Pons (tissue), 1 donor: ENCODE results near the gene IGSF11.
"Not testable (repeated sequence)": the region's sequence is repeated elsewhere in the genome, so short reads cannot be mapped to it uniquely, and the experiment has no call there.

Source experiments
- DNase-seq: peaks from one replicate; pipeline ENCODE4 v3.0.0-alpha.2; 2016; ENCODE audit warnings: low spot score

IGSF11 gene, protein sequence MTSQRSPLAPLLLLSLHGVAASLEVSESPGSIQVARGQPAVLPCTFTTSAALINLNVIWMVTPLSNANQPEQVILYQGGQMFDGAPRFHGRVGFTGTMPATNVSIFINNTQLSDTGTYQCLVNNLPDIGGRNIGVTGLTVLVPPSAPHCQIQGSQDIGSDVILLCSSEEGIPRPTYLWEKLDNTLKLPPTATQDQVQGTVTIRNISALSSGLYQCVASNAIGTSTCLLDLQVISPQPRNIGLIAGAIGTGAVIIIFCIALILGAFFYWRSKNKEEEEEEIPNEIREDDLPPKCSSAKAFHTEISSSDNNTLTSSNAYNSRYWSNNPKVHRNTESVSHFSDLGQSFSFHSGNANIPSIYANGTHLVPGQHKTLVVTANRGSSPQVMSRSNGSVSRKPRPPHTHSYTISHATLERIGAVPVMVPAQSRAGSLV

DNA sequence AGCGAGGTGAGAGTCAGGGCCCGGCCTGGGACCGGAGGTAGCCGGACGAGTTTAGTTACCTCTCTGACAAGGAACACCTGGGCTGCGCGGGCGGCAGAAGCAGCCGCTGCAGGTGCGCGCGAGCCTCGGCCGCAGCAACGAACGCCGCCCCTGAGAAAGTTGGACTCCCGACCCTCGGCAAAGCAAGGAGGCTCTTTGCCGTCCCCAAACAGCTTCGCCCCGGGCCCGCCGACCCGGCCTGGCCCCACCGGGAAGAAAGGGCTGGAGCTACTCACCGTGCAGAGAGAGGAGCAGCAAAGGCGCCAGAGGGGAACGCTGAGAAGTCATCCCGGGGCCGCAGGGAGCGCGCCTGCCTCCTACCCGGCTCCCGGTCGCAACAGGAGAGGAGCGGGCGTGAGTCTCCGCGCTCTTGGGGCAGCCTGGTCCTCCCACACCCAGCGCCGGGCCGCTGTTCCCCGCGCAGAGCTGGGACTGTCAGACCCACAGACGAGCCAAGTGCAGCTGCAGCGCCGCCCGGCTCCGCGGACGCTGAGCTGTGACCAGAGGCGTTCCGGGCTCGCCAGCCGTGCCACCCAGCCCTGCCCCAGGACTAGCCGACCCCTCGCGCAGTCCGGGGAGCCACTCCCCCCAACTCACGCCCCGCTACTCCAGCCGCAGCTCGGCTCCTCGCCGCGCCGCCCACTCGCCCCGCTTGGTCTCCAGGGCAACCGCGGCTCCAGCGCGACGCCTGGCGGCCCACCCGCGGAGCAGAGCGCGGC is at the start of gene IGSF11:
TSS of gene IGSF11 (minus strand) at position 591 of the 758 bp plus-strand sequence. CDS start at position 327, 264 bp downstream.
- DNase-seq = peak; percentile 85

DNA sequence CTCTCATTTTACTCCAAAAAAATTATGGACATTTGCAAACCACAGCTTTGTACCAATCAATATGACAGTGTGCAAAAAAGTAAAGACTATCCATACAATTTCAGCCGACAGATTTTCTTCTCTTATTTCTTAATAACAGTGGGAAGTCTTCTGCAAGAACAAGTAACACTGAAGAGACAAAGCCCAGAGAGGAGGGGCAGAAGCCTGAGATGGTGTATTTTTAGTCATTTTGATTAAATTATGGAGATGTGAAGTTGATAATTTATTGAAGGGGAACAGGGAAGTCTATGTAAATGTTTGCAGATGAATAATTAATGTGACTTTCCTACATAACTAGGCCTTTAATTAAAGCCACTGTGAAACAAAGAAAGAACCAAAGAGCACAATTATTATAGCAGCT is 45.7 kb upstream of the IGSF11 start:
- DNase-seq = no peak

DNA sequence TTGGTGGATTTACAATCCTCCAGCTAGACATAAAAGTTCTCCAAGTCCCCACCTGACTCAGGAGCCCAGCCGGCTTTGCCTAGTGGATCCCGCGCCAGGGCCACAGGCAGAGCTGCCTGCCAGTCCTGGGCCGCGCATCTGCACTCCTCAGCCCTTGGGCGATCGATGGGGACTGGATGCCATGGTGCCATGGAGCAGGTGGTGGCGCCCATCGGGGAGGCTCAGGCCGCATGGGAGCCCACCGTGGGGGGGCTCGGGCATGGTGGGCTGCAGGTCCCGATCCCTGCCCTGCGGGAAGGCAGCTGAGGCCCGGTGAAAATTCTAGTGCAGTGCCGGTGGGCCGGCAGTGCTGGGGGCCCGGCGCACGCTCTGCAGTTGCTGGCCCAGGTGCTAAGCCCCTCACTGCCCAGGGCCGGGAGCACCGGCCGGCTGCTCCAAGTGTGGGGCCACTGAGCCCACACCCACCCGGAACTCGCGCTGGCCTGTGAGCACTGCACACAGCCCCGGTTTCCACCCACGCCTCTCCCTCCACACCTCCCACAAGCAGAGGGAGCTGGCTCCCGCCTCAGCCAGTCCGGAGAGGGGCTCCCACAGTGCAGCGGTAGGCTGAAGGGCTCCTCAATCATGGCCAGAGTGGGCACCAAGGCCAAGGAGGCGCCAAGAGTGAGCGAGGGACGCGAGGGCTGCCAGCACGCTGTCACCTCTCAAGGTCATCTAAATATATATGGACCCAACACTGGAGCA is 38.8 kb upstream of the IGSF11 start:
- no peak for DNase-seq

DNA sequence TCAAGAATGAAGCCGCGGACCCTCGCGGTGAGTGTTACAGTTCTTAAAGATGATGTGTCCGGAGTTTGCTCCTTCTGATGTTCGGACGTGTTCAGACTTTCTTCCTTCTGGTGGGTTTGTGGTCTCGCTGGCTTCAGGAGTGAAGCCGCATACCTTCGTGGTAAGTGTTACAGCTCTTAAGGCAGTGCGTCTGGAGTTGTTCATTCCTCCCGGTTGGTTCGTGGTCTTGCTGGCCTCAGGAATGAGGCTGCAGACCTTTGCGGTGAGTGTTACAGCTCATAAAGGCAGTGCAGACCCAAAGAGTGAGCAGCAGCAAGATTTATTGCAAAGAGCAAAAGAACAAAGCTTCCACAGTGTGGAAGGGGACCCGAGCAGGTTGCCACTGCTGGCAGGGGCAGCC is 37.8 kb upstream of the IGSF11 start:
- not testable (repeated sequence) for DNase-seq

DNA sequence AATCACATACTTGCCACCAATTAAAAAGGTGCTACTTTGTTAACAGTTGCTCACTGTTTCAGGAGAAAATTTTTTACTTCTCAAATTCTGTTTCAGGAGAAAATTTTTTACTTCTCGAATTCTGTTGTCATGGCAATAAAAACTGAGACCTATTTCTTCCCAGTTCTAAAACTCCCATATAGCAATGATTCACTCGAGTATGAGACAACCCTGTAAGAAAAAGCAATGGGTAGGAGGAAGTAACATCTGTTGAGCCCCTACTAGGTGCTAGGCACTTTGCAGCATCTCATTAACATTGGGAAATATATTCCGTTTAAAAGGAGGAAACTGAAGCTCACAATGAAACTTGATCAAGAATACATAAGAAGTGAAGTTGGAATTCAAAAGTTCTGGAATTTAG is 35.1 kb upstream of the IGSF11 start:
- no peak for DNase-seq

DNA sequence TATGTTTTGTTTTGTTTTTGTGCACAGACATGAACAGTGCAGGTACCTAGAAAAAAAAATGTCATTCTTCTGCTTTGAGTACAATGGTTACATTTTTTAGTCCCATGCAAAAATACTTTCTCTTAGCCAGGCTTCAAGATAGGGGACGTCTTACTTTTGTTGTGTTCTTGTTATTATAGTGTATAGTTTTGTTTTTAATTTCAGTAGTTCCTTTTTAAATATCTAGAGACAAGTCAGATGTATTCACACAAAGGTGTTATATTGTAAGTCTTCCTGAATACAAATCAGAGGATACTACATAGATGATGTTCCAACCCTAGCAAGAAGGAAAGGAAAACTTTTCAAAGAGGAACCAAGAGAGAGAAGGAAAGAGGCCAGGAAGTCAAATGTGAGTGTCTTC is 28.8 kb upstream of the IGSF11 start:
- no peak for DNase-seq

DNA sequence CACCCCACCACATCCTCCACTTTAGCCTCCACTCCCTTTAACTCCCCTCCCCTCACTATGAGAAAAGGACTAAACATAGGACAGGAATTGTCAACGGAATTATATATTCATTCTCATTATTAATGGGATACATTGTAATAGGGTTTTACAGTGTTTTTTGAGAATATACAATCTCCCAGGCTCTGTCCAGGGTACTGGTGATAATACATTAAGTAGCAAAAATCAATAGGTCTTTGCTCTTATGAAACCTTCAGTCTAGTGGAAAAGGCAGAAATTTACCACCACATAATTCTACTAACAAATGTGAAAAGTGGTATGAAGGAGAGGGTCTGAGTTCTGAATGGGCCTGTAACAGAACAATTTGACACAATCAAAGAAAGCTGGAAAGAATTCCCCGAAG is 28.2 kb upstream of the IGSF11 start:
- DNase-seq = no peak

DNA sequence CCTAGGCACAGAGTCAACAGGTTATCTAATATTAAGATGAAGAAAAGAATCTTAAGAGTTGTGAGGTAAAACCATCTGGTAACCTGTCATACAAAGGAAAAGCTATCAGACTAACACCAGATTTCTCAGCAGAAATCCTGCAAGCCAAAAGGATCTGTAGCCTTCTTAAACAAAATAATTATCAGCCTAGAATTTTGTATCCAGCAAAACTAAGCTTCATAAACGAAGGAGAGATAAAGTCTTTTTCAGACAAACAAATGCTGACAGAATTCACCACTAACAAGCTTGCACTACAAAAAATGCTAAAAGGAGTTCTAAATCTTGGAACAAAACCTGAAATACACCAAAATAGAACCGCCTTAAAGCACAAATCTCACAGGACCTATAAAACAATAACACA is 9.9 kb upstream of the IGSF11 start:
- no peak for DNase-seq

DNA sequence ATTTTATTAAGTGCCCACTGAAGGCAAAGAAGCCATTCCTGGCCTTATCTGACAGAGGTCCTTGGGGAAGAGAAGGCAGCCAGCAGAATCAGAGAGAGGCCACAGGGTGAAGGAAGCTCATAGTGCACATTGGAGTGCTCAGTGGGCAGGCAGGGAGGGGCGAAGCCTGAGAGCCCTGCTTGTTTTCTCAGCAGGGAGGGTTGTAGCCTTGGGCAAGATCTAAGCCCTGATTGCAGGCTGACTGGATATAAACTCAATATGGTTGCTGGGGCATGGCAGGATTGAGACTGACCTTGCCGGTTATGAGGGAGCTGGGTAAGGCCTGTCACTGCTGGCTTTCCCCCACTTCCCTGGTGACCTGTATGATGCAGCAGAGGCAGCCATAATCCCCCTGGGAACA is 7.5 kb upstream of the IGSF11 start:
- DNase-seq = no peak

DNA sequence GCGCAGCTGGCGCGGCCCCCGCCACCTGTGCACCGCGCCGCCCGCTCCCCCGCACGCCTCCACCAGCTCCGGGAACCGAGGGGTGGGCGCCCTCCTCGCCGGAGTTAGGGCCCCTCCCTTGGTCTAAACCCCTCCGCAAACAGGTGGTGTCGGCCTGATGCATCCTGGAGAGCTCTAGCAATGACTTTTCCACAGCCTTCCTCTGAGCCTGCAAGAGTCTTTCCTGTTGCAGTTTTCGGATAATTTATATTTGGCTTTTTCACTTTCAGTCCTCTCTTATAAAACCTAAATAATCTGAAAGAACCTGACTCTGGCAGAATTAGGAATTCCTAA is 334 bp upstream of the IGSF11 start:
- no peak for DNase-seq

DNA sequence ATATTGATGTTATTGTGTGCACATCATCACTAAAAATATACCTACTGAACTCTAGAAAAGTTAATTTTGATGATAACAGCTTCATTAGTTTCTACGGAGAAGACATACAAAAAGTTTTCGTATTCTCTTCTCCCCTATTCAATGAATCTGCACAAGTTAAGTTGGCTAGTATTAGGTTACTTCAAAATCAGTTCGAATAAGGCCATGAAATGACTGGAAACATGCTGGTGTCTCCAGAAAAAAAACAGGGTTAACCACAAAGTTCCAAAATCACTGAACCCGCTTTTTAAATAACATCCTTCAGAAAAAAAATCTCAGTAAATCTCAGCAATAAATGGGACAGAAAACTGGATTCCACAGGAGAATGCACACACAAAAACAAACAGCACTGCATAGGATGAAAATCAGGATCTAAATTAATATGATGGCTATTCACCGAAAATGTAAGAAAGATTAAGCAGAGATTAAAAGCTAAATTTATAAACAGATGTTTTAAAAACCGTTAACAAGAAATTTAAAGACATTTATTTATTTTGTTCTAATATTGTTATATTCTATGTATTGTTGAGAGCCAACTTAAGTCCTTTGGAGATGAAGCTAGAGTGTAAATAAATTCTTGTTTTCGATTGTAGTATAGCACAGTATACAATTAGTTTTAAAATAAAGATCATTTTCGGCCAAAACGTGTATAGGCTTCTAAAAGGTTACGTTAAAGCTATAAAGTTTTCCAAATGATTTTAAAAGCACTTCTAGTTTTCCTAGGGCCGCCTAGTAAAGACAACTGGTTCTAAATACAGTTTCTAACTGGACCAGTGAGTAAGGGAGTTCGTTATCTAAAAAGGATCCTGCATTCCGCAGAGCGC is 1.0 kb downstream of the IGSF11 start:
- DNase-seq = peak; percentile 55

DNA sequence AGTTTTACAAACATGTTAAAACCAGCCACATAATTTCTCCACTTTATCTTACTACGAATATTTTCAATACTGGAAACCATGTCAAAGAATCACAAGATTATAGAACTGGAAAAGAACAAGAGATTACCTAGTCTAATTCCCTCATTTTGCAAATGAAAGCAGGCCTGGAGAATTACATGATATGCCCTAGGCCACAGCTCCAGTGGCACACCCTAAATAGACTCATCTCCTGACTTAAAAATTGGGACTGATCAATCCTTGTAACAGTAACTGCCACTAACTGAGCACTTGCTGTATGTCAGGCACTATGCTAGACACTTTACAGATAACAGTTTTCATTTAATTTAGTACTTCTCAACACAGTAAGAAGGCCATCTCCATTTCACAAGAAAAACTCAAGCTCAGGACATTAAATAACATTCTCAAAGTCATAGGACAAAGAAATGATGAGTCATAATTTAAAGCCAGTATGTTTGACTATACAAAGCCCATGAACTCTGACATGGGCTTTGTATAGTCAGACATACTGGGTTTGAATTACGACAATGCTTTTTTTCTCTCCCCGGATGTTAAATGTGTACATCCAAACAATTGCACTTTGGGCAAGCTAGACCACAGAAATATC is 9.4 kb downstream of the IGSF11 start:
- no peak for DNase-seq

DNA sequence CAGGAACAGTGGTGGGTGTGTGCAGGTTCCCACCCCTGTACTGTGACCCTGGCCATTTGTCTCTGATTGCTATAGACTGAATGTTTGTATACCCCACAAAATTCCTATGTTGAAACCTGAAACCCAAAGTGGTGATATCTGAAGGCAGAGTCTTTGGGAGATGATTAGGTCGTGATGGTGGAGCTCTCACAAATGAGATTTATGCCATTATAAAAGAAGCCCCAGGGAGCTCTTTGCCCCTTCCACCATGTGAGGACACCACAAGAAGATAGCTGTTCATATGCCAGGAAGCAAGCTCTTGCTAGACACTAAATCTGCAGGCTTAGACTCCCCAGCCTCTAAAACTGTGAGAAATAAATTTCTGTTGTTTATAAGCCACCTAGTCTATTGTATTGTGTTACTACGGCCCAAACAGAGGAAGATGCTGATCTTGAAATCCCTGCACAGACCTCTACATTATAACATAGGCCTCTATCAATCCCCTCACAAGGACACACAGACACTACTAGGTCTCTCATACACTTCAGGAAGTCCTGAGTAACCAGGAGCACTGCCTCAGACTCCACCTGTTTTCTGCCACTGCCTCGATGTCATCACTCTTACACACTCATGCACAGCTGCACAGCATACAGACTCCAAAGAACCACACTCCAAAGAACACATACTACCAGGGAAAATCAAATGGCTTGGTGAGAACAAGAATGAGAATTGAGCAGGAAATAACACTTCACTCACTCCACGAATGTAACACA is 14.7 kb downstream of the IGSF11 start:
- DNase-seq = no peak

DNA sequence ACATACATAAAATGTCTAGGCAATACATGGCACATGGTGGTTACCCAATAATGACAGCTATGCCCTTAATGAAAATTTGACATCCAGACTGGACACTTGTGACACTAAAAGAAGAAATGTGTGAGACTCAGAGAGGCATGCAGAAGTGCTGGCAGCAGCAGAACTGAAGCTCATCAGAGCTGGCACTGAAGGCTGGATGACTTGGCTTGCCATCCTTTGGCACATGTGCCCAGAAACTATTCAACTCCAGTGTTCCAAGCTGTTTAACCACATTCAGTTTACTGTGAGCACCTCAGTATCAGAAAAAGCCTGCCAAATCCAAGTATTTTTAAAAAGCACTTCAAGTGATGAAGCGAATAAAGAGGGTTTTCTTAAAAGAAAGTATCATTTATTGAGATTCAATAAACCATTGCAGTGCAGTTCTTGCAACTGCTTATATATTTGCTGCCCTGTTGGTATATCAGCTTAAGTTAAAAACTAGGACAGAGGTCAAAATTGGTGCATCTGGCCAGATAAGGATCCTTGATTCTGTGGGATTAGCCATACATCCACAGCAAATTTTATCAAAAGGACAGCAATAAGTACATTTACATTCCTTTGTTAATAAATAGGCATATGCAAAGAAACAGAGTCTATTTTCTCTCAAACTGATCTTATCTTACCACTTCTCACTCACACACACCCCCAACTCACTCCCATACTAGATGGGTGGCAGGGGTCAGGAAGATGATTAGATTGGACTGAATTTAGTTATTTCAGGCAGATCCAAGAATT is 15.8 kb downstream of the IGSF11 start:
- peak; percentile 93 for DNase-seq

DNA sequence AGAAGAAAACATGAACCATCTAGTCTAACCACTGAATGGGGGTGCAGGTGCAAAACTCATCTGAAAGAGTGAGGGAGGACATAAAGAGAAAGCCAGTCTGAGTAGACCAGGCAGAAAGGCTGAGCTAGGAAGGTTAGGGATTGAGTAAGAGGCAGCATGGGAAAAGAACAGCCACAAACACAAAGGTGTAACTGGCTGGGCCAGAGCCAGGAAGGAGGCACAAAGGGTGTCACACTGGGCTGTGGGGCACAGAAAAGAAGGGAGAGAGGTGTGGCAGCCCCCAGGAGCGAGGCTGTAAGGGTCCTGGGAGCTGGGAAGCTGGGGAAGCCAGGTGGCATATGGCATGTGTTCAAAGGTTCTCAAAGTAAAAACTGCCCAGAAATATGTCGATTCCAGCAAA is 18.7 kb downstream of the IGSF11 start:
- no peak for DNase-seq

DNA sequence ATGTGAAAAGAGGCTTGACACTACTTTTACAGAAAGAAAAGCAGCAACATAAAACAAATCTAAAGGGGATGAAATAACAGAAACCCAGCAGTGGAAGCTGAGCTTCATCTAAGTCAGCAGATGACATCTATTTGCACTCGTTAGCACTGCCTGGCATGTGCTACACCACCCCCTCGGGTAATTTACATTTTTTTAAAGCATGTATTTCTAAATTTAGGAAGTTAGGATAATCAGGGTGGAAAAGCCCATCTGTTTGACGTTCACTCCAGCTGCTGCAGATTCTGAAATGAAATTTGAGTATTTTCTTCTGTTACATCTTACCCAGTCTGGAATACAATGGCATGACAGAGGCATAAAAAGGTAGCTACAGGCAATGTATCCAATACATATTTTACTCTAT is 20.7 kb downstream of the IGSF11 start:
- no peak for DNase-seq

DNA sequence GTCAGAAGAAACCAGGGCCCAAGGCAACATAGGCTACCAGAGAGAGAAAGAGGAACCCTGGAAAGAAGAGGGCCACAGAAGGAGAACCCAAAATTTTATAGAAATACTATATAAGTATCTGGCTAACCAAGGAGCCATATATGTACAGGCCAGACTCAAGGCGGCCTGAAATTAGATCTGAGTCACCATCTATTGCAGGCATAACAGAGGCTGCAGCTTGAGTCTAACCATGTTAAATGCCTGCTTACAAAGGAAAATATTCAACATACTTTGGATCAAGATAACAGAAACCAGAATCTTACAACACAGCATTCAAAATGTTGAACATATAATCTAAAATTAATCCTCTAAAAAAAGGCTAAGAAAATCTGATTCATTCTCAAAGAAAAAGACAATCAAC is 23.1 kb downstream of the IGSF11 start:
- DNase-seq = no peak

DNA sequence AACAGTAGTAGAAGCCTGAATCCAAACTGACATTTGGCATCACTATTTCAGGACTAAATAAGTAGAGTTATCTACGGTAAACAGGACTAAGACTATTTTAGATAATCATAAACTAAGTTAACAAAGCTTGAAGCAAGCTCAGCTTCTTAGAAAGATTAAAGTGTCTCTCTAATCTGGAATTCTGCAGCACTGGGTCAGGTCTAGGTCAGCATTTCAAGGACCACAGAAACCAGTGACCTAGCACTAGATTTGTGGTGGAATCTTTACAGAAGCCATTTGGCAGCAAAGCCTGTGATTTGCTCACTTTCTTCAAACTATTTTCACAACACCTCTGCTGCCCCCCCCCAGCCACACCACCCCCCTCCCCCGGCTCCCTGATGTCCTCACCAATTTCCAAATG is 37.5 kb downstream of the IGSF11 start:
- DNase-seq = no peak

DNA sequence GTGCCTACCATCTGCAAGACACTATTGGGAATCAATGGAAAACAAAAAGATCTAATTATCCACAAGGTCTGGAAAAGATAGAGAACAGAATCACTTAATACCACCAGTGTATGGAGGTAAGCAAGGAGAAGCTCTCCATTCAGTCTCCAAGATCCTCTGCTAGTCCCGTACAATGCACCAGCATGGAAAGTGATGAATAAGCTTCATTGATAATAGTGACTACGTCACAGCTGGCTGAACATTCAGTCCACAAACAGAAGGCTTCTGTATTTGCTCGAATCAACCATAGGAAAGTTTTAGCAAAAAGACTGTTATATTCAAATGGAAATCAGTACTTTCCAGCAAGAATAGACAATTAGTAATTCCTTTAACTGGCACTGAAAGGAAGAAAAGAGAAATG is 42.9 kb downstream of the IGSF11 start:
- DNase-seq = peak; percentile 99
